Tibial nerve (tissue), 4 donors: Measurements from ENCODE around the gene HEXB.
"Not testable (repeated sequence)": the region's sequence is repeated elsewhere in the genome, so short reads cannot be mapped to it uniquely, and the experiment has no call there.

Source experiments
- CTCF ChIP-seq, 5 experiments: fragments of 200-600 bp in 3 of 5; fragments of 450-650 bp in 2 of 5; sonication (generic) in 3 of 5; IDR thresholded peaks; one replicate each; pipeline ENCODE4 v1.5.1; 2016 to 2019; ENCODE audit warnings: antibody characterized with exemption in 5 of 5, mild to moderate bottlenecking in 3 of 5, moderate library complexity in 2 of 5
- EP300 ChIP-seq, 2 donors: sonication (generic); formaldehyde crosslinking; IDR thresholded peaks; one replicate each; pipeline ENCODE4 v1.6.1; 2017; ENCODE audit warnings: antibody characterized with exemption in 2 of 2, mild to moderate bottlenecking in 1 of 2
- POLR2A ChIP-seq, 2 donors: fragments of 450-650 bp; IDR thresholded peaks; one replicate each; pipeline ENCODE4 v1.6.1; 2017; ENCODE audit warnings: antibody characterized with exemption in 2 of 2, mild to moderate bottlenecking in 2 of 2, moderate library complexity in 2 of 2

DNA sequence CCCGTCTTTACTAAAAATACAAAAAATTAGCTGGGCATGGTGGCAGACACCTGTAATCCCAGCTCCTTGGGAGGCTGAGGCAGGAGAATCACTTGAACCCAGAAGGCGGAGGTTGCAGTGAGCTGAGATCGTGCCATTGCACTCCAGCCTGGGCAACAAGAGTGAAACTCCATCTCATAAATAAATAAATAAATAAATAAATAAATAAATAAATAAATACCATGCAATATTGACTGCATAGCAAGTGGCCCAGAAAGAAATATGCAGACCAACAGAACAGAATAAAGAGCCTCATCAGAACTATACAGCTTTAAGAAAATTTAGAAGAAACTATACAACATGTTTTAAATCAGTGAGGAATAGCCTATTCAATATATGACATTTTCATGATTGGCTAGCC is 6.9 kb upstream of the HEXB start:
- not testable (repeated sequence) for TF ChIP-seq POLR2A, CTCF, EP300 (IDR thresholded peaks at IDR 0.05)
